ENCODE results near the gene GPC1. TPM values are rescaled to one million over a fixed set of nuclear protein-coding genes. Genes with fewer than 3 reads are reported as not detected.
A peak's percentile ranks its signal among the peaks of the same experiment; 100 is the strongest.
"Not testable (repeated sequence)": the region's sequence is repeated elsewhere in the genome, so short reads cannot be mapped to it uniquely, and the experiment has no call there.

GPC1 gene
- polyA plus RNA-seq, 1 experiment, result 126 TPM

- no peak for DNase-seq (ENCODE audit: low read depth)
- no peaks in the 10 kb centered on the region for H3K36me3 ChIP-seq (ENCODE audit: control insufficient read depth, insufficient read depth, low read length)
- no peak for TF ChIP-seq CTCF (IDR thresholded peaks at IDR 0.05; ENCODE audit: insufficient read depth, low read depth, low read length)
- no peaks in the 10 kb centered on the region for H3K27me3 ChIP-seq (ENCODE audit: control insufficient read depth, insufficient read depth, low read length)
- CTCF ChIA-PET, result no interaction called here
- H3K4me3 ChIP-seq (ENCODE audit: low read depth, low read length), result no peak overlapping the region
- POLR2A ChIA-PET, result no interaction called here
Observed at GRCh38 chr2:240482141-240482540, 46.7 kb downstream of the GPC1 start.

GRCh38 chr2:240491483-240491882 is 56.0 kb downstream of the GPC1 start:
- ChIA-PET POLR2A (no interaction called here), CTCF (interaction anchor here (0.6 kb wide), 1 partner anchor 12 kb away, joined by 3 read pairs; no protein-coding TSS in a partner anchor)
- Histone ChIP-seq H3K4me3 (ENCODE audit: low read depth, low read length) (no peak overlapping the region), H3K36me3 (ENCODE audit: control insufficient read depth, insufficient read depth, low read length) (no peaks in the 10 kb centered on the region), H3K27me3 (ENCODE audit: control insufficient read depth, insufficient read depth, low read length) (no peaks in the 10 kb centered on the region)
- no peak for TF ChIP-seq CTCF (IDR thresholded peaks at IDR 0.05; ENCODE audit: insufficient read depth, low read depth, low read length)
- no peak for DNase-seq (ENCODE audit: low read depth)

GRCh38 chr2:240494194-240494793 is 58.8 kb downstream of the GPC1 start:
- Histone ChIP-seq H3K36me3 (ENCODE audit: control insufficient read depth, insufficient read depth, low read length) (no peaks in the 10 kb centered on the region), H3K4me3 (ENCODE audit: low read depth, low read length) (no peak overlapping the region), H3K27me3 (ENCODE audit: control insufficient read depth, insufficient read depth, low read length) (no peaks in the 10 kb centered on the region)
- ChIA-PET POLR2A (no interaction called here), CTCF (interaction anchor here (0.8 to 1.8 kb wide), 6 partner anchors 9 to 346 kb away, joined by 3 to 6 read pairs (median 4); no protein-coding TSS in a partner anchor)
- DNase-seq (ENCODE audit: low read depth), result no peak
- TF ChIP-seq CTCF (IDR thresholded peaks at IDR 0.05; ENCODE audit: insufficient read depth, low read depth, low read length), result no peak

- H3K4me3 ChIP-seq (ENCODE audit: low read depth, low read length); H3K27me3 ChIP-seq (ENCODE audit: control insufficient read depth, insufficient read depth, low read length); H3K36me3 ChIP-seq (ENCODE audit: control insufficient read depth, insufficient read depth, low read length); POLR2A ChIA-PET; DNase-seq (ENCODE audit: low read depth): not testable (repeated sequence)
- CTCF ChIA-PET, result interaction anchor here (0.8 to 1.8 kb wide), 7 partner anchors 9 to 346 kb away, joined by 3 to 6 read pairs (median 3); no protein-coding TSS in a partner anchor
- TF ChIP-seq CTCF (IDR thresholded peaks at IDR 0.05; ENCODE audit: insufficient read depth, low read depth, low read length), result peak; percentile 54
Observed at GRCh38 chr2:240494942-240495341, 59.5 kb downstream of the GPC1 start.

GRCh38 chr2:240497082-240497481 is 61.6 kb downstream of the GPC1 start:
- TF ChIP-seq CTCF (IDR thresholded peaks at IDR 0.05; ENCODE audit: insufficient read depth, low read depth, low read length), result peak; percentile 46
- POLR2A ChIA-PET; H3K27me3 ChIP-seq (ENCODE audit: control insufficient read depth, insufficient read depth, low read length); DNase-seq (ENCODE audit: low read depth); H3K36me3 ChIP-seq (ENCODE audit: control insufficient read depth, insufficient read depth, low read length); H3K4me3 ChIP-seq (ENCODE audit: low read depth, low read length): not testable (repeated sequence)
- CTCF ChIA-PET, result interaction anchor here (0.7 to 2.7 kb wide), 9 partner anchors 9 to 357 kb away, joined by 3 to 29 read pairs (median 4); partner anchors contain the start of gene OTOS

Measured in BJ (cell line).